ENCODE data around the gene LSR.

The LSR gene

GRCh38 chr19:35298561-35298972, 49.8 kb downstream of the LSR start:
- no peak for DNase-seq (ENCODE audit: low read depth in 1 of 2, low spot score in 1 of 2)

DNA sequence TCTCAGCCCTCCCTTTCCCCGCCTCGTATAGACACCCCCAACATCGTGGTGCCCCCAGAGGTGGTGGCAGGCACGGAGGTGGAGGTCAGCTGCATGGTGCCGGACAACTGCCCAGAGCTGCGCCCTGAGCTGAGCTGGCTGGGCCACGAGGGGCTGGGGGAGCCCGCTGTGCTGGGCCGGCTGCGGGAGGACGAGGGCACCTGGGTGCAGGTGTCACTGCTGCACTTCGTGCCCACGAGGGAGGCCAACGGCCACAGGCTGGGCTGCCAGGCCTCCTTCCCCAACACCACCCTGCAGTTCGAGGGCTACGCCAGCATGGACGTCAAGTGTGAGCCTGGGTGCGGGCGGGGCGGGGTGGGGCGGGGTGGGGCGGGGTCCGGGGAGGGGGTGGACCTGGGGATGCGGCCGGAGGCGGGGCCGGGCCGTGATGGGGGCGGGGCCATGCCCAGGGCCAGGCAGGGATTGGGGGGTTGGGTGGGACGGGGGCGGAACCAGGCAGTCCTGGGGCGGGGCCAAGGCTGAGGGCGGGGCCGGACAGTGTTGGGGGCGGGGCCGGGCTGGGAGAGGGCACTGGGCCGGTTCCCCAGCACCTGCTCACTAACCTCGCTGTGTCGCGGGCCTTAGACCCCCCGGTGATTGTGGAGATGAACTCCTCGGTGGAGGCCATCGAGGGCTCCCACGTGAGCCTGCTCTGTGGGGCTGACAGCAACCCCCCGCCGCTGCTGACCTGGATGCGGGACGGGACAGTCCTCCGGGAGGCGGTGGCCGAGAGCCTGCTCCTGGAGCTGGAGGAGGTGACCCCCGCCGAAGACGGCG, 50.9 kb downstream of the LSR start:
- no peak for DNase-seq (ENCODE audit: low read depth in 1 of 2, low spot score in 1 of 2)

- no peak for DNase-seq (ENCODE audit: low read depth in 1 of 2, low spot score in 1 of 2)
Observed at GRCh38 chr19:35300339-35300649, 51.5 kb downstream of the LSR start.

DNA sequence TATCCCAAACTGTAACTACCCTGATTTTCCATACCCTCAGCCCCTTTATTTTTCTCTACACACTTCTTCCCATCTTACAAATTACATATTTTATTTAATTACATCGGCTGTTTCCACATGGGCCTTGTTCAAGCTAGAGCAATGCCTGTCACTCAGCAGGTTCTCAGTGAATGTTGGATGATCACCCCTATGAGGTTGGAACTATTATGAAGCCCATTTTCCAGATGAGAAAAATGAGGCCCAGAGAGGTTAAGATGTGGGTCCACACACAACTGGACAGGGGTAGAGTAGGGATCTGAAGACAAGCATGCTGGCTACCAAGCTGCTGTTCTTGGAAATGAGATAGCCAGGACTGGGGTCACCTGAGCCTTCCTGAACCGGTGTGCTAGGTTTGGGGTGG, 53.2 kb downstream of the LSR start:
- no peak for DNase-seq (ENCODE audit: low read depth in 1 of 2, low spot score in 1 of 2)

DNA sequence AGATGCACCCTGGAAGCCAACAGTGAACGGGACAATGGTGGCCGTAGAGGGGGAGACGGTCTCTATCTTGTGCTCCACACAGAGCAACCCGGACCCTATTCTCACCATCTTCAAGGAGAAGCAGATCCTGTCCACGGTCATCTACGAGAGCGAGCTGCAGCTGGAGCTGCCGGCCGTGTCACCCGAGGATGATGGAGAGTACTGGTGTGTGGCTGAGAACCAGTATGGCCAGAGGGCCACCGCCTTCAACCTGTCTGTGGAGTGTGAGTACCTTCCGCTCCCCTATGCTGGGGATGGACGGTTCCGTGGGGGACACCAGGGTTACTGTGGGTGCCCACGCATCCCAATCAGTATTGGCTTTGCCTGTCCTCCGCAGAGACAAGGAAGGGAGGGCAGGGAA, 53.6 kb downstream of the LSR start:
- DNase-seq (ENCODE audit: low read depth in 1 of 2, low spot score in 1 of 2) = no peak

DNA sequence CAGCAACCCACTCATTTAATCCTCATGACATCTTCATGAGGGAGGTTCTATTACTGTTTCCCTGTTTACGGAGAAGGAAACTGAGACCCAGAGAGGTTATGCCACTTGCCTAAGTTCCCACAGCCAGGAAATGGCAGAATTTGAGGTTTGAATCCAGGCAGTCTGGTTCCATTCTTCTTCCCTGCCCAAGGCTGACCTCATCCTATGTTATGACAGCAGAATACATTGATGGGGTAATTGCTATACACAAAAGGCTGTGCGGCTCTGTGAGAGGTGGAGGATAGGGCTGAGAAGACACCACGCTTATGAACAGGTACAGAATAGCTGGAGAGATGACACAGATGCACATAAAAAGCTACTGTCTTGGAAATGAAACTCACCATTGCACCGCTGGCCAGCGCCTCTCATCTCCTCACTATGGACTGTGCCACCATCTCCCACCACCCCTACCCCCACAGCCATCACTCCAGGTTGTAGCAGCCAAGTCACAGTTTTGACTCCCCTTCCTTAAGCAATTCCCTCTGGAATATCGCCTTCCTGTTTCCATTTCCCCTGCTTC, 54.6 kb downstream of the LSR start:
- DNase-seq (ENCODE audit: low read depth in 1 of 2, low spot score in 1 of 2) = no peak

DNA sequence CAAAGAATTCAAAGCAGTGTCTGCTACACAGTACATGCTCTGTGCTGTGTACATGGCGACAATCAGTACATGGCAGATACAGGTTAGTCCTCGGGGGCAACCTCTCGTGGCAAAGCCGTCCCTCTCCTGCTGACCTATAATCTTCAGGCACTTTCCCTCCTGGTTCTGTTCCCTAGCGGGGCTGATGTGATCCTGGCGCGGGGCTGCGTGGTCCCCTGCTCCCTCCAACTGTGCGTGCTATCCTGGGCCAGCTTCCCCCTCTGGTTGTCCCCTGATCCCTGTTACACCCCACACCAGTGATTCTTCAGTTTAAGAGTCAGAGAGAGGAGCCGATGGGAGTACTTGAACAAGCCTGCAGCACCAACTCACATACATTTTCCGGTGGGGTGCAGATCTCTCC, 55.2 kb downstream of the LSR start:
- no peak for DNase-seq (ENCODE audit: low read depth in 1 of 2, low spot score in 1 of 2)

GRCh38 chr19:35305181-35305580, 56.4 kb downstream of the LSR start:
- no peak for DNase-seq (ENCODE audit: low read depth in 1 of 2, low spot score in 1 of 2)

GRCh38 chr19:35306473-35307246, 57.9 kb downstream of the LSR start:
- DNase-seq (ENCODE audit: low read depth in 1 of 2, low spot score in 1 of 2) = no peak

DNA sequence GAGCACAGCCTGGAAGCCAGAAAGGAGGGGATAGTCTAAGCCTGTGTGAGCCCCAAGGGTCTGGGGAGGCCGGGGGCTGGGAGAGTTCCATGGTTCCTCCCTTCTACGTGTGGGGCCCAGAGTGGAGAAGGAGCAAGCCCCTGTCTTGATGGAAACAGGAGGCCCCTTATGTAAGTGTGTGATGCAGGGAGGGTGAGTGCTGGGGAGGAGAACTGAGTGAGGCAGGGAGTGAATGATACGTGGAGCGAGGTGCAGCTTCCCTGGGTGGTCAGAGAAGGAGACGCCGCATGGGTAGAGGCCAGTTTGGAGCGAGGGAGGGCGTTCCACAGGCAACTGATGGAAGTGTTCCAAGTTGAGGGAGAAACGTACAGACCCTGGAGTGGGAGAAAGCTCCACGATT, 59.1 kb downstream of the LSR start:
- no peak for DNase-seq (ENCODE audit: low read depth in 1 of 2, low spot score in 1 of 2)

- no peak for DNase-seq (ENCODE audit: low read depth in 1 of 2, low spot score in 1 of 2)
Observed at GRCh38 chr19:35308910-35309309, 60.1 kb downstream of the LSR start.

GRCh38 chr19:35309481-35310279, 60.9 kb downstream of the LSR start:
- DNase-seq (ENCODE audit: low read depth in 1 of 2, low spot score in 1 of 2) = no peak

DNA sequence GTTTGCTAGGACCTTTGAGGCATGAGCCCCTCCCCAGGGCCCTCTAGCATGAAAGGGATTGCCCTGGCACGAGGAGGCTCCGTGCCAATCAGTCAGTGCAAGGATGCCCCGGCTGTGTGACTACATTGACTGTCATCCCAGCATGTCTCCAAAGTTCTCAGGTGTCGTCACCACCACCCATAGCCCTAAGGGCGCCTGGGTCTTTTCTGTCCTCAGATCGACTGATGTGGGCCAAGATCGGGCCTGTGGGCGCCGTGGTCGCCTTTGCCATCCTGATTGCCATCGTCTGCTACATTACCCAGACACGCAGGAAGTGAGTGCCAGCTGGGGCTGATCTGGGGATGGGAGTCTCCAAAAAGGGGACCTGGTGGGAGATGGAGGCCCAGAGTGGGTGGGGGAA, 61.5 kb downstream of the LSR start:
- DNase-seq (ENCODE audit: low read depth in 1 of 2, low spot score in 1 of 2) = no peak

GRCh38 chr19:35310811-35311465, 62.1 kb downstream of the LSR start:
- no peak for DNase-seq (ENCODE audit: low read depth in 1 of 2, low spot score in 1 of 2)

DNA sequence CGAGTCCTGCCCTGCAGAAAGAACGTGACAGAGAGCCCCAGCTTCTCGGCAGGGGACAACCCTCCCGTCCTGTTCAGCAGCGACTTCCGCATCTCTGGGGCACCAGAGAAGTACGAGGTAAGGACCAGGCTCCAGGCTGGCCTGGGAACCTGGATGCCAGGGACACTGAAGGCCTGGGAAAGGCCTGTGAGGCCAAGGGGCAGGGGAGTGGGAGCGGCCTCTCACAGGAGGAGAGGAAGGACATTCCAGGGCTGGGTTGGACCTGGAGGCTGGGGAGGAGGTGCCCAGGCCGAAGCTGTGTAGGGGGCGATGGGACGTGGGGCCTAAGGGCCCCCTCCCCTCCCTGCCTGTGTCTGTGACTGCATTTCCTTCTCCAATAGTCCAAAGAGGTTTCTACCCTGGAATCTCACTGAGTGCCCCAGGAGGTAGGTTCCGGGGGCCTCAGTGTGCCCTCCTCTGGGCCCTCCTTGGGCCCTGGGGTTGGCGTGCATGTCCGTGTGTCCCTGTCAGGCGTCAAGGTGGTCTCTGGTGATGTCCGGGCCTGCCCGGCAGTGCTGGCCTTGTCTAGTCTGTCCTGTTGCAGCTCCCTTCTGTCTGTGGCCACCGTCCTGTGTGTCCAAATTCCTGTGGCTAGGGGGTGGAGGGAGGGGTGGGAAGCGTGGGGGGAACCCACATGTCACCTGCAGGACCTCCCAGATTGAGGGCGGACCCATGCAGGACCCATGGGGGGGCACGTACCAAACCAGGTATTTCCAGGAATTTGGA, 63.3 kb downstream of the LSR start:
- DNase-seq (ENCODE audit: low read depth in 1 of 2, low spot score in 1 of 2) = no peak

- no peak for DNase-seq (ENCODE audit: low read depth in 1 of 2, low spot score in 1 of 2)
Observed at GRCh38 chr19:35313587-35313986, 64.8 kb downstream of the LSR start.

DNA sequence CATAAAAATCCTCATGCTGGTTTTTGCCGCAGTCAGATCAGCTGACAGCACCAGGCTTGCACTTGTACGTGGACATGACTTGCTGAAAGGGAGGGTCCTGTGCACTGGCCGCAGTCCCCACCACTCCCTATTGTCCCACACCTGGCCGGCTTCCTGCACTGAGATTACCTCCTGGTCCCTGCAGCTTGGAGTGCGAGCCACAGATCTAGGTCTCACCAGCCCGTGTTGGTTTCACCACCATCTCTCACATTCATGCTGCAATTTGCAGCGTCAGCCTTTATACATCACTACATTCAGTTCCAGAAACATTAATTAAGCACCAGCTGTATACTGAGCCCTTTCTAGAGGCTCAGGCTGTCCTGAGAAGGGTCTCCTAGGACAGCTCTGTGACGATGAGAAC, 65.2 kb downstream of the LSR start:
- no peak for DNase-seq (ENCODE audit: low read depth in 1 of 2, low spot score in 1 of 2)

DNA sequence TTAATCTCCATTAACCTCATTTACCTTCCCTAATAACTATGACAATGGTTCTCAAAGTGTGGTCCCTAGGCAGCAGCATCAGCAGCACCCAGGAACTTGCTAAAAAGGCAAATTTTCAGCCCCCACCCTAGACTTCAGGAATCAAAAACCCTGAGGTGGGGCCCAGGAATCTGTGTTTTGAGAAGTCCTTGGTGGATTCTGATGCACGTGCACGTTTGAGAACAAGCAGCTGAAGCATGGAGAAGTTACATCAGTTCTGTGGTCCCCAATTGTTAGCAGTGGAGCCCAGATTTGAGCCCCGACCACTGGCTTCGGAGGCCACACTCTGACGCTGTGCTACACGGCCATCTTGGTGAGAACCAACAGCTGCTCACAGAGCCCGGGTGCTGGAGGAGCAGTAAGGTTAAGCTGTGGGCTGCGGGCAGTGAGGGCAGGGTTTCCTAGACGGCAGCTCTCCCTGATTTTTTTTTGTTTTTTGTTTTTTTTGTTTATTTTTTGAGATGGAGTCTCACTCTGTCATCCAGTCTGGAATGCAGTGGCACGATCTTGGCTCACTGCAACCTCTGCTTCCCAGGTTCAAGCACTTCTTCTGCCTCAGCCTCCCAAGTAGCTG, 66.2 kb downstream of the LSR start:
- DNase-seq (ENCODE audit: low read depth in 1 of 2, low spot score in 1 of 2) = no peak

- no peak for DNase-seq (ENCODE audit: low read depth in 1 of 2, low spot score in 1 of 2)
Observed at GRCh38 chr19:35315883-35316282, 67.1 kb downstream of the LSR start.

DNA sequence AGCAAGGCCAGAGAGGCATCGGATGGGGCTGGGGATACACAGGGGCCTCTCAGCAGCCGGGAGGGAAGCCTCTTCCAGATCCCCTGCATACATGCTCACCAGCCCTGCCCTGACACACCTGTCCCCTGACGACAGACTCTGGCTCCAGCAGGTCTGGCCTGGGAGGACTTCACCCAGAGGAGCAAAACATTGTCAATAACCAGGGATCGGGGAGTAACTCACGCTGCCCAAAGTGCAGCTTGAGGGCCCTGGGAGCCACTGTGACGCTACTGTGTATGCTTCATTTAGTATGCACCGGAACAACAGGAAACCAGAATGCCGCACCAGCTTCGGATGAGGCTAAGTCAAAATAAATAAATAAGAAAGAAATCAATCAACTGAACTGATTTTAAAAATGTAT, 67.8 kb downstream of the LSR start:
- DNase-seq (ENCODE audit: low read depth in 1 of 2, low spot score in 1 of 2) = no peak
